ENCODE data around the gene DCHS2.
A peak's percentile ranks its signal among the peaks of the same experiment; 100 is the strongest.

DCHS2 gene

GRCh38 chr4:154367659-154368058 is 123.9 kb downstream of the DCHS2 start:
- no CpG with 5 or more reads among the region's 2 CpGs for WGBS (ENCODE audit: extremely low coverage, insufficient coverage, low lambda C conversion rate)
- Histone ChIP-seq H3K4ac (ENCODE audit: low read depth, low read length) (no peak overlapping the region), H3K27me3 (ENCODE audit: insufficient read depth, low read length, poor library complexity) (no peaks in the 10 kb centered on the region), H3K56ac (ENCODE audit: low read length) (no peak overlapping the region), H2BK120ac (ENCODE audit: low read depth, low read length) (no peak overlapping the region), H3K27ac (ENCODE audit: low read depth, low read length) (no peak overlapping the region), H2BK15ac (replicated peaks; ENCODE audit: low read depth) (no peak overlapping the region), H2AK5ac (ENCODE audit: low read length) (no peak overlapping the region), H4K8ac (ENCODE audit: low read depth, low read length) (no peak overlapping the region), H3K36me3 (ENCODE audit: control insufficient read depth, insufficient read depth, low read length) (no peaks in the 10 kb centered on the region), H3K18ac (ENCODE audit: low read length) (no peak overlapping the region), H2BK5ac (ENCODE audit: low read length) (no peak overlapping the region), H4K5ac (ENCODE audit: low read length) (no peak overlapping the region), H3K4me1 (ENCODE audit: control insufficient read depth, low read depth, low read length) (no peaks in the 10 kb centered on the region), H3K79me1 (ENCODE audit: low read length) (no peaks in the 10 kb centered on the region), H3K79me2 (ENCODE audit: control insufficient read depth, insufficient read depth, low read length) (no peaks in the 10 kb centered on the region), H3K4me2 (ENCODE audit: low read length) (no peak overlapping the region), H3K4me3 (ENCODE audit: low read length) (no peak overlapping the region), H3K9ac (ENCODE audit: low read length) (no peak overlapping the region), H3K23ac (ENCODE audit: low read length) (no peak overlapping the region)
- DNase-seq, result no peak

DNA sequence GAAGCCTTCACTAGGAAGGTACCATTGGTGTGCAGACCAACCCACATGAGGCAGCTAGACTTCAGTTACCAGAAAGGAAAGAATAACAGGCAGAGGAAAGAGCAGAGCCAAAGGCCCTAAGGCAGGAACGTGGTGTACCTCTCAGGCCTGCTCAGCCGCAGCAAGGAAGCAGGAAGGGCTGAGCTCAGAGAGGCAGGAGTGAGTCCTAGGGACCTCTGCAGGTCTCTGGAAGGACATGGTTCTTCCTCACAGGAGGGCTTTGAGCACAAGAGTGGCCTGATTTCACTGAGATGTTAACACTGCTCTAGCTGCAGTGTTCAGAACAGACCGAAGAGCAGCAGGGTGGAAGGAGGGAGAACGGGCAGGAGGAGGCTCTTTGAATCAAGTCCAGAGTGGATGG is 124.6 kb downstream of the DCHS2 start:
- Histone ChIP-seq H3K36me3 (ENCODE audit: control insufficient read depth, insufficient read depth, low read length) (no peaks in the 10 kb centered on the region), H3K4me2 (ENCODE audit: low read length) (no peak overlapping the region), H3K23ac (ENCODE audit: low read length) (no peak overlapping the region), H3K4me3 (ENCODE audit: low read length) (no peak overlapping the region), H4K8ac (ENCODE audit: low read depth, low read length) (no peak overlapping the region), H2AK5ac (ENCODE audit: low read length) (no peak overlapping the region), H3K27ac (ENCODE audit: low read depth, low read length) (no peak overlapping the region), H3K79me2 (ENCODE audit: control insufficient read depth, insufficient read depth, low read length) (no peaks in the 10 kb centered on the region), H3K79me1 (ENCODE audit: low read length) (no peaks in the 10 kb centered on the region), H3K56ac (ENCODE audit: low read length) (no peak overlapping the region), H3K27me3 (ENCODE audit: insufficient read depth, low read length, poor library complexity) (no peaks in the 10 kb centered on the region), H3K9ac (ENCODE audit: low read length) (no peak overlapping the region), H3K4ac (ENCODE audit: low read depth, low read length) (no peak overlapping the region), H4K5ac (ENCODE audit: low read length) (no peak overlapping the region), H2BK5ac (ENCODE audit: low read length) (no peak overlapping the region), H3K18ac (ENCODE audit: low read length) (no peak overlapping the region), H2BK15ac (replicated peaks; ENCODE audit: low read depth) (no peak overlapping the region), H3K4me1 (ENCODE audit: control insufficient read depth, low read depth, low read length) (no peaks in the 10 kb centered on the region), H2BK120ac (ENCODE audit: low read depth, low read length) (no peak overlapping the region)
- no CpG with 5 or more reads among the region's 4 CpGs for WGBS (ENCODE audit: extremely low coverage, insufficient coverage, low lambda C conversion rate)
- peak; percentile 21 for DNase-seq

DNA sequence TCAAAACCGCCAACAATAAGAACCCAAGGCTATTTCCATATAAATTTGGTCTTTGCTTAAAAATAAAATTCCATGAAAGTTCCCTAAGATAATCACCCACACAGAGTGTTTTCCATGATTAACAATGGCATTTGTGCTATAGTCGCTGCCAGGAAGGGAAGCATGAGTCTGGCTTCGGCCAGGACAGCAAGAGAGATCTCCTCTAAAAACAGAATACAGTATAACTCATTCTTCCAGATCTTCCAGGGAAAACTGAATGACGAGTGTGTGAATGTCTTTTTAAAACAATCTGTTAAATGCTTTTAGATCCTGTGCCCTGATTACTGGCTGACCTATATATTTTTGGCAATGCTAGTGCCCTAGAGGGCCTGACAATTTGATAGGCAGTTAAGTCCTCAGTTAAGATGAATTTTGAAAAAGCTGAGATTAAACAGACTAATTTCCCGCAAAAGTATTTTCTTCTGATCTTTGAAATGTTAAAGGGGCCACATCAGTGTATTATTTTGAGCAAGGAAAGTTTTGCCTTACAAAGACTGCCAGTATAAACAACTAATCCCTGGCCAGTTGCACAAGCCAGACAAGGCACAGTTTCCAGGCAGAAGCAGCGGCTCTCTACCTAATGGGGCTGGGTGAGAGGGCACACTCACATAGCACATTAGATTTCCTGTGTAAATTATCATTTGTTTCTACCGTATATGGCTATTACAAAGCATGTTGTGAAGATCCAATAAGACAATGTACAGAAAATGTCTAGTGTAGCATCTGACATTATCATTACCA is 127.3 kb downstream of the DCHS2 start:
- Histone ChIP-seq H3K56ac (ENCODE audit: low read length) (no peak overlapping the region), H3K4ac (ENCODE audit: low read depth, low read length) (no peak overlapping the region), H3K18ac (ENCODE audit: low read length) (no peak overlapping the region), H3K79me1 (ENCODE audit: low read length) (no peaks in the 10 kb centered on the region), H3K23ac (ENCODE audit: low read length) (no peak overlapping the region), H3K27ac (ENCODE audit: low read depth, low read length) (no peak overlapping the region), H3K27me3 (ENCODE audit: insufficient read depth, low read length, poor library complexity) (no peaks in the 10 kb centered on the region), H3K79me2 (ENCODE audit: control insufficient read depth, insufficient read depth, low read length) (no peaks in the 10 kb centered on the region), H3K9ac (ENCODE audit: low read length) (no peak overlapping the region), H3K4me2 (ENCODE audit: low read length) (no peak overlapping the region), H3K4me1 (ENCODE audit: control insufficient read depth, low read depth, low read length) (no peaks in the 10 kb centered on the region), H2BK15ac (replicated peaks; ENCODE audit: low read depth) (no peak overlapping the region), H2BK120ac (ENCODE audit: low read depth, low read length) (no peak overlapping the region), H2BK5ac (ENCODE audit: low read length) (no peak overlapping the region), H4K8ac (ENCODE audit: low read depth, low read length) (no peak overlapping the region), H4K5ac (ENCODE audit: low read length) (no peak overlapping the region), H3K36me3 (ENCODE audit: control insufficient read depth, insufficient read depth, low read length) (no peaks in the 10 kb centered on the region), H2AK5ac (ENCODE audit: low read length) (no peak overlapping the region), H3K4me3 (ENCODE audit: low read length) (no peak overlapping the region)
- DNase-seq, result no peak
- no CpG with 5 or more reads among the region's 7 CpGs for WGBS (ENCODE audit: extremely low coverage, insufficient coverage, low lambda C conversion rate)

DNA sequence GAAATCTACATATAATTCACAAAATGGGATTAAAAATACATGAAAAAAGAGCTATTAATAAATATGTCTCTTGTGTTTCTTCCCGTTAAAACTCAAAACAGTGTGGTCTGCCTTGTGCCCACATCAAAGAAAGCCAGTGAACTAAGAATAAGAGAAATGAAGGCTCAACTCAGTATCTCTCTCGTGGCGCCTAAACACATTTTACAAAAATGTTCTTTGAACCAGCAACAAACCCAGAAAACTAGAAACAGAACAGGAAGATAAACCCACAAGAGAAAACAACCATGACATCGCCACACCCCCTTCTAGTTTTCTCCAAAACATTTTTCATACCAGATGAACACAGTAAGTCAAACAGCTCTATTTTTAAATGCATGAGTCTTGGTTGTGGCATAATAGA is 130.1 kb downstream of the DCHS2 start:
- H4K5ac ChIP-seq (ENCODE audit: low read length), result no peak overlapping the region
- no peak overlapping the region for H4K8ac ChIP-seq (ENCODE audit: low read depth, low read length)
- H3K36me3 ChIP-seq (ENCODE audit: control insufficient read depth, insufficient read depth, low read length), result no peaks in the 10 kb centered on the region
- H2AK5ac ChIP-seq (ENCODE audit: low read length), result no peak overlapping the region
- no peak overlapping the region for H3K23ac ChIP-seq (ENCODE audit: low read length)
- H3K56ac ChIP-seq (ENCODE audit: low read length), result no peak overlapping the region
- H3K79me2 ChIP-seq (ENCODE audit: control insufficient read depth, insufficient read depth, low read length), result no peaks in the 10 kb centered on the region
- H3K4ac ChIP-seq (ENCODE audit: low read depth, low read length), result no peak overlapping the region
- no peak overlapping the region for H2BK5ac ChIP-seq (ENCODE audit: low read length)
- no peak overlapping the region for H2BK120ac ChIP-seq (ENCODE audit: low read depth, low read length)
- no CpG with 5 or more reads among the region's 4 CpGs for WGBS (ENCODE audit: extremely low coverage, insufficient coverage, low lambda C conversion rate)
- H3K27me3 ChIP-seq (ENCODE audit: insufficient read depth, low read length, poor library complexity), result no peaks in the 10 kb centered on the region
- no peaks in the 10 kb centered on the region for H3K4me1 ChIP-seq (ENCODE audit: control insufficient read depth, low read depth, low read length)
- no peak for DNase-seq
- H3K4me2 ChIP-seq (ENCODE audit: low read length), result no peak overlapping the region
- no peak overlapping the region for H3K9ac ChIP-seq (ENCODE audit: low read length)
- no peak overlapping the region for H3K27ac ChIP-seq (ENCODE audit: low read depth, low read length)
- H3K4me3 ChIP-seq (ENCODE audit: low read length), result no peak overlapping the region
- H3K18ac ChIP-seq (ENCODE audit: low read length), result no peak overlapping the region
- H2BK15ac ChIP-seq (replicated peaks; ENCODE audit: low read depth), result no peak overlapping the region
- H3K79me1 ChIP-seq (ENCODE audit: low read length), result no peaks in the 10 kb centered on the region

- Histone ChIP-seq H3K27me3 (ENCODE audit: insufficient read depth, low read length, poor library complexity) (no peaks in the 10 kb centered on the region), H3K4me2 (ENCODE audit: low read length) (no peak overlapping the region), H3K23ac (ENCODE audit: low read length) (no peak overlapping the region), H3K79me2 (ENCODE audit: control insufficient read depth, insufficient read depth, low read length) (no peaks in the 10 kb centered on the region), H3K79me1 (ENCODE audit: low read length) (no peaks in the 10 kb centered on the region), H3K4me3 (ENCODE audit: low read length) (no peak overlapping the region), H3K9ac (ENCODE audit: low read length) (no peak overlapping the region), H2BK5ac (ENCODE audit: low read length) (no peak overlapping the region), H2AK5ac (ENCODE audit: low read length) (no peak overlapping the region), H4K5ac (ENCODE audit: low read length) (no peak overlapping the region), H3K27ac (ENCODE audit: low read depth, low read length) (no peak overlapping the region), H3K4ac (ENCODE audit: low read depth, low read length) (no peak overlapping the region), H2BK120ac (ENCODE audit: low read depth, low read length) (no peak overlapping the region), H4K8ac (ENCODE audit: low read depth, low read length) (no peak overlapping the region), H3K4me1 (ENCODE audit: control insufficient read depth, low read depth, low read length) (no peaks in the 10 kb centered on the region), H3K36me3 (ENCODE audit: control insufficient read depth, insufficient read depth, low read length) (no peaks in the 10 kb centered on the region), H3K56ac (ENCODE audit: low read length) (no peak overlapping the region), H3K18ac (ENCODE audit: low read length) (no peak overlapping the region), H2BK15ac (replicated peaks; ENCODE audit: low read depth) (no peak overlapping the region)
- WGBS (ENCODE audit: extremely low coverage, insufficient coverage, low lambda C conversion rate), result no CpG with 5 or more reads among the region's 2 CpGs
- no peak for DNase-seq
These were observed 131.1 kb downstream of the DCHS2 start for GRCh38 chr4:154360491-154360890.

- Histone ChIP-seq H2AK5ac (ENCODE audit: low read length) (no peak overlapping the region), H2BK15ac (replicated peaks; ENCODE audit: low read depth) (no peak overlapping the region), H3K36me3 (ENCODE audit: control insufficient read depth, insufficient read depth, low read length) (no peaks in the 10 kb centered on the region), H3K9ac (ENCODE audit: low read length) (no peak overlapping the region), H3K4me1 (ENCODE audit: control insufficient read depth, low read depth, low read length) (no peaks in the 10 kb centered on the region), H4K8ac (ENCODE audit: low read depth, low read length) (no peak overlapping the region), H3K4me3 (ENCODE audit: low read length) (no peak overlapping the region), H3K79me1 (ENCODE audit: low read length) (no peaks in the 10 kb centered on the region), H3K18ac (ENCODE audit: low read length) (no peak overlapping the region), H3K79me2 (ENCODE audit: control insufficient read depth, insufficient read depth, low read length) (no peaks in the 10 kb centered on the region), H3K27ac (ENCODE audit: low read depth, low read length) (no peak overlapping the region), H3K4ac (ENCODE audit: low read depth, low read length) (no peak overlapping the region), H3K4me2 (ENCODE audit: low read length) (no peak overlapping the region), H4K5ac (ENCODE audit: low read length) (no peak overlapping the region), H2BK5ac (ENCODE audit: low read length) (no peak overlapping the region), H3K56ac (ENCODE audit: low read length) (no peak overlapping the region), H2BK120ac (ENCODE audit: low read depth, low read length) (no peak overlapping the region), H3K23ac (ENCODE audit: low read length) (no peak overlapping the region), H3K27me3 (ENCODE audit: insufficient read depth, low read length, poor library complexity) (no peaks in the 10 kb centered on the region)
- DNase-seq, result peak; percentile 39
These were observed 136.7 kb downstream of the DCHS2 start for GRCh38 chr4:154354883-154355282.

All from mesendoderm (in vitro differentiated cells).